Measurements from ENCODE around the gene C1orf56.

DNA sequence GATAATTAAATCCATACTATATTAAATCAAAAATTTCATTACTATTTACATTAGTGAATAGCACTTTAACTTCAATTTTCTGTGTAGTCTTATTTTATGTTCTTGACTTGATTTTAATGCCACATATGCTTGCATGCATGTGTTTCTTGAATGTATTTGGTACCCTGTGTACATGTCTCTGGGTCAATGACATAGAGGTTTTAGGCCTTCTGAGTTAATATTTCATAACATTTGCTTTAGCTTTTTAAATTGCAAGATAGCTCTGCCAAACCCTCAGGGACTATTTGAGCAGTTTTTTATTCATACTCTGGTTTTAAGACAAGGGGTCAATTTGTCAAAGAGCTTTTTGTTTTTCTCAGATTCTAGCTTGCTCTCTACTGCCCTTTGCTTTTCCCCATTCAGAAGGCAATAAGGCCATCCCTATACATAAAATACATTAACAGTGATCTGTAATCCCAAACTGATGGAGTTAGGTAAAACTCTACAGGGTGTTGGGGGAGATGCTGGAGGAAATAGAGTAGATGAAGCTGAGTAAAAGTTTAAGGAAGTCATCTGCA is 17.6 kb downstream of the C1orf56 start:
- TF ChIP-seq, protein P1, sequence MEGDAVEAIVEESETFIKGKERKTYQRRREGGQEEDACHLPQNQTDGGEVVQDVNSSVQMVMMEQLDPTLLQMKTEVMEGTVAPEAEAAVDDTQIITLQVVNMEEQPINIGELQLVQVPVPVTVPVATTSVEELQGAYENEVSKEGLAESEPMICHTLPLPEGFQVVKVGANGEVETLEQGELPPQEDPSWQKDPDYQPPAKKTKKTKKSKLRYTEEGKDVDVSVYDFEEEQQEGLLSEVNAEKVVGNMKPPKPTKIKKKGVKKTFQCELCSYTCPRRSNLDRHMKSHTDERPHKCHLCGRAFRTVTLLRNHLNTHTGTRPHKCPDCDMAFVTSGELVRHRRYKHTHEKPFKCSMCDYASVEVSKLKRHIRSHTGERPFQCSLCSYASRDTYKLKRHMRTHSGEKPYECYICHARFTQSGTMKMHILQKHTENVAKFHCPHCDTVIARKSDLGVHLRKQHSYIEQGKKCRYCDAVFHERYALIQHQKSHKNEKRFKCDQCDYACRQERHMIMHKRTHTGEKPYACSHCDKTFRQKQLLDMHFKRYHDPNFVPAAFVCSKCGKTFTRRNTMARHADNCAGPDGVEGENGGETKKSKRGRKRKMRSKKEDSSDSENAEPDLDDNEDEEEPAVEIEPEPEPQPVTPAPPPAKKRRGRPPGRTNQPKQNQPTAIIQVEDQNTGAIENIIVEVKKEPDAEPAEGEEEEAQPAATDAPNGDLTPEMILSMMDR (IDR thresholded peaks at IDR 0.05; ENCODE audit: insufficient read depth, low read length, poor library complexity, severe bottlenecking), result no peak
- TF ChIP-seq EZH2phosphoT487 (conservative IDR thresholded peaks at IDR 0.05; ENCODE audit: low read length), result no peak

All from SU-DHL-6 (cell line).